ENCODE results near the gene BTG1. TPM values are rescaled to one million over a fixed set of nuclear protein-coding genes. Genes with fewer than 3 reads are reported as not detected.

The BTG1 gene, protein sequence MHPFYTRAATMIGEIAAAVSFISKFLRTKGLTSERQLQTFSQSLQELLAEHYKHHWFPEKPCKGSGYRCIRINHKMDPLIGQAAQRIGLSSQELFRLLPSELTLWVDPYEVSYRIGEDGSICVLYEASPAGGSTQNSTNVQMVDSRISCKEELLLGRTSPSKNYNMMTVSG
- 20.0 TPM for polyA plus RNA-seq (2013, experiment 1 of 2)
- polyA plus RNA-seq (2013, experiment 2 of 2): 25.7 TPM

DNA sequence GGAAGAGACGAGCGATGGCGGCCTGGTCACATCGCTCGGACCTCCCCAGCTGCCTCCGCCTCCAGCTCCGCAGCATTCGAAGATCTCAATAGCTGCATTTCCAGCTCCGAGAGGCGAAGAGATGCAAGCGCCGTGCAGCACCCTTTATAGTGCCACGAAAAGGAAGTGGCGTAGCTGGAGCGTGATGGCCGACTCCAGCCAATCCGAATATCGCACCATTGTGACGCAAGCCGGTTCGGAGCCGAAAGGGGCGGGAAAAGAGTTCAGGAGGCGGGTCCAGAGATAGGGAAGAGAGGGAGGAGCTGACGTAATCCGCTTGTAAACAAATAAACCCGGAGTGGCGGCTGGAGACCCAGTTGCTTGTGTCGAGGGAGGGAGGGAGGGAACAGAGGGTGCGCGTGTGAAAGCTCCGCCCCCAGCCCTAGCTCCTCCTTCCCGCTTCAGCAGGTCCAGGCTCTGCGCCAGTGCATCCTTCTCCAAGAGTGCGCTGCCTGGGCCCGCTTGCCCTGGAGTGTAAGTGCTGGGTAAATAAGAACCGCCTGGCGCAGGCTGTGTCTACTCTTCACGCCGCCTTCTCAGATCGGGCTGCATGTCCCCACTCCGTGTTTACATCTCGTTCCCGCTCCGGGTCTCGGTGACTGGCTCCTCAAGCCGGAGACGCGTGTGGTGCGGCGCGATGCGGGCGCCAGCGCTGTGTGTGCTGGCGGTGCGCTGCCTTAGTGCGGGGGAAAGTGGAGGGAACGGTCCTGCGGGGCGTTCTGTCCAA is at the start of gene BTG1:
TSS of gene BTG1 (minus strand) at position 116 of the 766 bp plus-strand sequence. CDS start 311 bp downstream, outside the sequence.
- Histone ChIP-seq H3K4me1 (ENCODE audit: insufficient read depth, low read length) (peaks cover 46% of the 10 kb centered on the region), H3K4me3 (ENCODE audit: low read length) (peak within 1 kb of the TSS; percentile 91), H3K9me3 (ENCODE audit: insufficient read depth, low read depth, low read length) (no peaks in the 10 kb centered on the region), H3K27me3 (ENCODE audit: insufficient read depth, low read length) (no peaks in the 10 kb centered on the region), H3K36me3 (ENCODE audit: insufficient read depth, low read length) (peaks cover 31% of the 10 kb centered on the region), H3K27ac (ENCODE audit: low read depth, low read length) (peak within 1 kb of the TSS; percentile 88), H3K9ac (ENCODE audit: low read depth, low read length) (peak within 1 kb of the TSS; percentile 91)
- WGBS: under 1% methylated on average over 61 of the region's 61 CpGs

DNA sequence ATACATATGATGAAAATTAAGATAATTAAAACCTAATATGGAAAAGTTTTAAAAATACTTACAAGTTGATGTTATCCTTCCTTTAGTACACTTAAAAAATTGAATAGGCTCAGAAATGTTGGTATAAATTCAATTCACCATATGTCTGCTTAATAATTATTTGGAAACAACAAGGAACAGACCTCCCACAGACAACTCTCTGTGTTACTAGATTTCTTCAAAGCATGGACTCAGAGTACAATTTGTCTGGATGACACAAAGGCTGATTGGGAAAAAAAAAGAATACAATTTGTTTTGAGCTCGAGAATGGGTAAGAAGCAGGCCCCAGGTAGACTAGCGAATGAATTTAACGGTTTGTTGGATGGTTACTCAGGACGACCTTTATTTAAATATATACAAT is 48.9 kb upstream of the BTG1 start:
- Histone ChIP-seq H3K27me3 (ENCODE audit: insufficient read depth, low read length) (no peaks in the 10 kb centered on the region), H3K27ac (ENCODE audit: low read depth, low read length) (no peak overlapping the region), H3K4me3 (ENCODE audit: low read length) (no peak overlapping the region), H3K4me1 (ENCODE audit: insufficient read depth, low read length) (peaks cover 11% of the 10 kb centered on the region), H3K36me3 (ENCODE audit: insufficient read depth, low read length) (no peaks in the 10 kb centered on the region), H3K9ac (ENCODE audit: low read depth, low read length) (no peak overlapping the region), H3K9me3 (ENCODE audit: insufficient read depth, low read depth, low read length) (no peaks in the 10 kb centered on the region)
- 92% methylated on average over 4 of the region's 4 CpGs for WGBS

DNA sequence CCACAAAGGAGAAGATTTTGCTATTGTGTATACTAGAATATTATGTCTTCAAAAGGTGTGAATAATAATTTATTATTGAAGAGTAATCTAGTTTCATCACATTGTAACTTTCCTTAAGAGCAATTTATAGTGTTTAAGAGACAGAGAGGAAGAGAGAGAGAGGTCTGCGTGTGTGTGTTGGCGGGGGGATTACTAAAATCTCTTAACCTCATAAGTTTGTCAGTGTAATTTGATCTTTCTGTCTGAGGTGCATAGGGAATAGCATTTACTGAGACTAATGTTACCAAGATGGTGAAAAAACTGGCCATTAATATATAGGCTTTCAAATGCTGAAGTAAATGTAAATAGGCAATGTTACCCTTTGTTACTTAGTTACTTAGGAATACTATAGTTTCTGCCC is 48.2 kb upstream of the BTG1 start:
- Histone ChIP-seq H3K4me3 (ENCODE audit: low read length) (no peak overlapping the region), H3K27ac (ENCODE audit: low read depth, low read length) (no peak overlapping the region), H3K36me3 (ENCODE audit: insufficient read depth, low read length) (no peaks in the 10 kb centered on the region), H3K9ac (ENCODE audit: low read depth, low read length) (no peak overlapping the region), H3K27me3 (ENCODE audit: insufficient read depth, low read length) (no peaks in the 10 kb centered on the region), H3K9me3 (ENCODE audit: insufficient read depth, low read depth, low read length) (no peaks in the 10 kb centered on the region), H3K4me1 (ENCODE audit: insufficient read depth, low read length) (peaks cover 11% of the 10 kb centered on the region)
- WGBS: no CpG with 5 or more reads among the region's 2 CpGs

DNA sequence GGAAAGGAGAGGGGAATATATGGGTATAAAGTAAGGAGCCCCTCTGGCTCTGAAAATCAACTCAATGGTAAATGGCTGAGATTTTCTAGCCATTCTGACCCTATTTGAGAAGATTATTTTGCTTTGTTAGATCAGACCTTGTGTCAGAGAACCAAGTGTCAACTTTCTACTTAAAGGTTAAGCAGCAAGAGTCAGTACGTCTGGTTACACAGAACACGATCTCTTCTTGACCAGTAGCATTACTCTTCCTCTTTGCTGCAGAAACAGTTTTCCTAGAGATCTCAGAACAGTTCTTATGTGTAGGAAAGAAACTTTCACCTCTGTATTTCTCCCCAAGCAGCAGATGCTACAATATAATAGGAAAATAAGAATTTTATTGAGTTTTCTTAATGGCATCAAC is 47.4 kb upstream of the BTG1 start:
- Histone ChIP-seq H3K4me1 (ENCODE audit: insufficient read depth, low read length) (peaks cover 11% of the 10 kb centered on the region), H3K27me3 (ENCODE audit: insufficient read depth, low read length) (no peaks in the 10 kb centered on the region), H3K9me3 (ENCODE audit: insufficient read depth, low read depth, low read length) (no peaks in the 10 kb centered on the region), H3K36me3 (ENCODE audit: insufficient read depth, low read length) (no peaks in the 10 kb centered on the region), H3K27ac (ENCODE audit: low read depth, low read length) (no peak overlapping the region), H3K4me3 (ENCODE audit: low read length) (no peak overlapping the region), H3K9ac (ENCODE audit: low read depth, low read length) (no peak overlapping the region)
- WGBS: 94% methylated on average over 2 of the region's 2 CpGs

DNA sequence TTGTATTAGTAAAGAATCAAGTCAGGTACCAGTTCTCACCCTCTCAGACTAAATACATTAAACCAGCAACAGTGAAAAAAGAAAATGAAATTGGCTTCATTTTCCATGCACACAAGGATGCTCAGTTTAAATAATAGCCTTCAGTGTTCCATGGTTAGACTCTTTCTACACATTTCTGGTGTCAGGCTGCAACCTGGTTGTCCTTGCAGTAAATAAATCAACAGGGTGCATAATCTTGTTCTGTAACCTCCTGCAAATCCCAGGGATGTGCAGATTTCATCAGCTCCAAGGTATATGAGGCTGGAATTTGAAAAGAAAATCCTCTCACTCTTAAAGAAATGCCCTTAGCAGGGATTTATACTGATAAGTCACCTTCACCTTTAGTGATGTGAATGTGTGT is 46.7 kb upstream of the BTG1 start:
- Histone ChIP-seq H3K4me3 (ENCODE audit: low read length) (no peak overlapping the region), H3K9ac (ENCODE audit: low read depth, low read length) (no peak overlapping the region), H3K36me3 (ENCODE audit: insufficient read depth, low read length) (no peaks in the 10 kb centered on the region), H3K4me1 (ENCODE audit: insufficient read depth, low read length) (peaks cover 11% of the 10 kb centered on the region), H3K27ac (ENCODE audit: low read depth, low read length) (no peak overlapping the region), H3K9me3 (ENCODE audit: insufficient read depth, low read depth, low read length) (no peaks in the 10 kb centered on the region), H3K27me3 (ENCODE audit: insufficient read depth, low read length) (no peaks in the 10 kb centered on the region)

DNA sequence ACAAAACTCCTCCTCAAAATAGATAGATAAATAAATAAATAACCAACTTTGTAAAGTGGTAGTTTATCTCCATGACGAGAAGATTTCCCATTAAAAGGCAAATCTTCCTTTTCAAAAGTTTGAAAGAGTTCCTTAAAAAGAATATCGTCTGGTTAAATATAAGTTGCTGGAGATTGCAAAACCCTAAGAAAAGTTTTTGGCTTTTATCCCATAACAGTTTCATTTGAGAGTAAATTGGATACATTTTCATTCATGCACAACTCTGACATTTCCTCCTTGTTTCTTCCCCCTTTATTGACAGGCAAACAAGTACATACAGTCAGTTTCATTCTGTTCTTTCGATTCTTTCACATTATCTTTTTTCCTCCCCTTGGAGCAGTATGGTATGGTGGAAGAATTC is 45.4 kb upstream of the BTG1 start:
- 100% methylated on average over 2 of the region's 3 CpGs for WGBS
- H3K27me3 ChIP-seq (ENCODE audit: insufficient read depth, low read length): no peaks in the 10 kb centered on the region
- peaks cover 11% of the 10 kb centered on the region for H3K4me1 ChIP-seq (ENCODE audit: insufficient read depth, low read length)
- no peak overlapping the region for H3K4me3 ChIP-seq (ENCODE audit: low read length)
- no peak overlapping the region for H3K27ac ChIP-seq (ENCODE audit: low read depth, low read length)
- no peaks in the 10 kb centered on the region for H3K9me3 ChIP-seq (ENCODE audit: insufficient read depth, low read depth, low read length)
- H3K9ac ChIP-seq (ENCODE audit: low read depth, low read length): no peak overlapping the region
- no peaks in the 10 kb centered on the region for H3K36me3 ChIP-seq (ENCODE audit: insufficient read depth, low read length)

DNA sequence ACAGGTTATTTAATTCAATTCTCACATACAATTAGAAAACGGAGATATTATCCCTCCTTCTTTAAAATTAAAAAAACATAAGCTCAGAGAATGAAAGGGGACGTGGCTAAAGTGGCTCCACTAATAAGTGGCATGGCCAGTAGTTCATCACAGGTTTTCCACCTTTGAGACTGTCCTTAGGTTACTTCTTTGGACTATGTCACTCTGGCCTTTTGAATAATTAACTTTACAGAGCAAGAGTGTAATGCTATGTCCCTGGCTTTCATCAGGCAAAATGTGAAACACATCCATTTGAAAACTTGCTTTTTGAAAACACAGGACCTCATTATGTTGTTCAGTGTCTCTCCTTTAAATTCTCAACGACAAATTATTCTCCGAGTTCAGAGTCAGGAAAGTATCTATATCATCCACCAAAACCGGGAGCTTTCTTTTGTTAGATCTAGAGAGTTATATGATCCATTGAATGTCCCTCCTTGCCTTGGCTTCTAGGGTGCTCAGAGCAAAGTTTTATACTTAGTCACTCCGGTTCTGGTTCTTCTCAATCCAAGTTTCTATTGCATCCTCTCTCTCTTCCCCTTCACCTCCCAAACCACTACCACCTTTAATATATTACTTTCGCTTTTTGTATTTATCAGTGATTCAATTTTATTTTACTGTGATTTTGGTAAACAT is 43.0 kb upstream of the BTG1 start:
- no peak overlapping the region for H3K9ac ChIP-seq (ENCODE audit: low read depth, low read length)
- WGBS: 97% methylated on average over 5 of the region's 7 CpGs
- H3K27me3 ChIP-seq (ENCODE audit: insufficient read depth, low read length): no peaks in the 10 kb centered on the region
- H3K4me1 ChIP-seq (ENCODE audit: insufficient read depth, low read length): 0 out of 2 replicates have a peak, but pooled peaks cover 3% of the 10 kb centered on the region
- H3K36me3 ChIP-seq (ENCODE audit: insufficient read depth, low read length): no peaks in the 10 kb centered on the region
- no peak overlapping the region for H3K27ac ChIP-seq (ENCODE audit: low read depth, low read length)
- H3K9me3 ChIP-seq (ENCODE audit: insufficient read depth, low read depth, low read length): no peaks in the 10 kb centered on the region
- no peak overlapping the region for H3K4me3 ChIP-seq (ENCODE audit: low read length)

DNA sequence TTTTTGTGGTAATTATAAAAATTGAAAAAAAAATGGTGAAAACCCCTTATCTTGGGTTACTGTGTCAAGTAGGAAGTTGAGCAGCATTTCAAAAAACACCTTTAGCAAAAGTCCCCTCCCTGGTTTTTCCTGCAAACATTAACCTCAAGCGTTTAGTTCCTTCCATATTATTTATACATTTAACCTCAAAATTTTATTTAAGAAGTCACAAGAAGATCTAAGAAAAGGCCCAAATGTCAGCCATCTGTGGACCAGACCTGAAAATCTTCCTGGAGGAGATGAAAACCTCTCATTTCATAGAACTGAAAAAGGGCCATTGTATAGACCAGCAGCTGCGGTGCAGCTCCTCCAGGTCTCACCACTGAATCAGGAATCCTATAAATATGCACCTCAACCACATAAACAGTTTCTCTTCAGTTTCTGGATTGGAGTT is 40.4 kb upstream of the BTG1 start:
- Histone ChIP-seq H3K9me3 (ENCODE audit: insufficient read depth, low read depth, low read length) (no peaks in the 10 kb centered on the region), H3K9ac (ENCODE audit: low read depth, low read length) (no peak overlapping the region), H3K4me3 (ENCODE audit: low read length) (no peak overlapping the region), H3K36me3 (ENCODE audit: insufficient read depth, low read length) (no peaks in the 10 kb centered on the region), H3K4me1 (ENCODE audit: insufficient read depth, low read length) (0 out of 2 replicates have a peak, but pooled peaks cover 7% of the 10 kb centered on the region), H3K27me3 (ENCODE audit: insufficient read depth, low read length) (no peaks in the 10 kb centered on the region), H3K27ac (ENCODE audit: low read depth, low read length) (no peak overlapping the region)
- 94% methylated on average over 2 of the region's 2 CpGs for WGBS

DNA sequence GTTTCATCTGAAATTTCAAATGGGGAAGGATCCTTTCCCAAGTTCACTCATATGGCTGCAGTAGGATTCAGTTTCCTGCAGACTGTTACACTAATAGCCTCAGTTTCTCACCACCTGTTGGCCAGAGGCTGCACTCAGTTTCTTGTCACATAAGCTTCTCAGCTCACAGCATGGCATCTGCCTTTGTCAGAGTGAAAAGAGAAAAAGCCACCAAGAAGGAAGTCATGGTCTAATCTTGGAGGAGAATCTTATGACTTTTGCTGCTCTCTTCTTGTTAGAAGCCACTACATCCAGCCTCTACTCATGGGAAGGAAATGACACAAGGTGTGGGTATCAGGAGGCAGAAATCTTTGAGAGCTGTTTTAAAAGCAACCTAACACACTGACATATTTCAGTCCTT is 39.4 kb upstream of the BTG1 start:
- Histone ChIP-seq H3K4me3 (ENCODE audit: low read length) (no peak overlapping the region), H3K9me3 (ENCODE audit: insufficient read depth, low read depth, low read length) (no peaks in the 10 kb centered on the region), H3K4me1 (ENCODE audit: insufficient read depth, low read length) (0 out of 2 replicates have a peak, but pooled peaks cover 7% of the 10 kb centered on the region), H3K27me3 (ENCODE audit: insufficient read depth, low read length) (no peaks in the 10 kb centered on the region), H3K27ac (ENCODE audit: low read depth, low read length) (no peak overlapping the region), H3K36me3 (ENCODE audit: insufficient read depth, low read length) (no peaks in the 10 kb centered on the region), H3K9ac (ENCODE audit: low read depth, low read length) (no peak overlapping the region)

DNA sequence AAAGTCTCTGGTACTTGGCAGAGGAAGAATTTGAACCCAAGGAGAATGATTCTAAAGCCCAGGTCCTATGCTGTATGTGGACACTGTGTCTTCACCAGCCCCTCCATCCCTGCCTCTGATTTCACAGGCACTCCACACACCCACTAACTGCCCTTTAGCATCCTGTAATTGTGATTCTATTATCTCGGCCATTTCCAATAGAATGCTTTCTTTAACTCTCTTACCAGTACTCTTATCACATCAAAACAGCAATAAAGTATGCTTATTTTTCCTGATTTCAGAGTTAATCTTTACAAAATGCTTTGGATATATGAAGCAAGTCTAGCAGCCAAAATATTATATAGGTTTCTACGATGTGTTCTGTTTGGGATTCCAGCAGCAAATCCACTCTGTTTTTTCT is 37.9 kb upstream of the BTG1 start:
- H3K4me1 ChIP-seq (ENCODE audit: insufficient read depth, low read length): 0 out of 2 replicates have a peak, but pooled peaks cover 7% of the 10 kb centered on the region
- H3K27me3 ChIP-seq (ENCODE audit: insufficient read depth, low read length): no peaks in the 10 kb centered on the region
- H3K4me3 ChIP-seq (ENCODE audit: low read length): no peak overlapping the region
- 93% methylated on average over 2 of the region's 2 CpGs for WGBS
- no peak overlapping the region for H3K9ac ChIP-seq (ENCODE audit: low read depth, low read length)
- no peaks in the 10 kb centered on the region for H3K36me3 ChIP-seq (ENCODE audit: insufficient read depth, low read length)
- H3K9me3 ChIP-seq (ENCODE audit: insufficient read depth, low read depth, low read length): no peaks in the 10 kb centered on the region
- H3K27ac ChIP-seq (ENCODE audit: low read depth, low read length): no peak overlapping the region

DNA sequence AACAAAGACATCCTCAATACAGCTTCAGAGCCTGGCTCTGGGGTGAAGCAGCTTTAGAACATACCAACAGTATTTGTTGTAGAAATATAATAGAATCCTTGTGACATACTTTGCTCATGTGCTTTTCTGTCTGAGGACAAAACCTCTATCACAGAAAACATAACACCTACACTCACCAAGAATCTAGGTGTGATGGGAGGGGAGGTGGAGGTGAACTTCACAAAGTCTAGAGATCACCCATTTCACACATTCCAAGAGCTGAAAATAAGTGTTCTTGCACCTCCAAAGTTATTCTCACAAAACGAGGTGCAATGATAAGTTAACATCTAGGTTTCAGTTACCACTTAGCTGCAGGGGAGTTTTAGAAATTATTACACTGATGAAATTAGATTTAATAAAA is 32.7 kb upstream of the BTG1 start:
- no peak overlapping the region for H3K27ac ChIP-seq (ENCODE audit: low read depth, low read length)
- no peaks in the 10 kb centered on the region for H3K36me3 ChIP-seq (ENCODE audit: insufficient read depth, low read length)
- H3K4me3 ChIP-seq (ENCODE audit: low read length): no peak overlapping the region
- H3K27me3 ChIP-seq (ENCODE audit: insufficient read depth, low read length): no peaks in the 10 kb centered on the region
- peaks cover 15% of the 10 kb centered on the region for H3K4me1 ChIP-seq (ENCODE audit: insufficient read depth, low read length)
- no peaks in the 10 kb centered on the region for H3K9me3 ChIP-seq (ENCODE audit: insufficient read depth, low read depth, low read length)
- no peak overlapping the region for H3K9ac ChIP-seq (ENCODE audit: low read depth, low read length)
- 86% methylated on average over 1 of the region's 1 CpG for WGBS
